H1 (cell line): Measurements from ENCODE around the gene PGLYRP1. TPM values are rescaled to one million over a fixed set of nuclear protein-coding genes. Genes with fewer than 3 reads are reported as not detected.

Experiments used
- CTCF ChIA-PET: fragments of 300-600 bp; sonication (Branson Sonifier 250); formaldehyde crosslinking; loops from one replicate; lab custom pipeline; 2021; ENCODE audit not compliant: partially characterized antibody; lab: Charles Lee
- POLR2A ChIA-PET: fragments of 300-600 bp; sonication (Branson Sonifier 250); formaldehyde crosslinking; loops from one replicate; lab custom pipeline; 2021; ENCODE audit warnings: inconsistent platforms; ENCODE audit not compliant: partially characterized antibody; lab: Charles Lee
- DNase-seq, 2 experiments: peaks; one replicate each; pipeline versions ENCODE4 v3.0.0 to v3.0.0-alpha.2; 2010 to 2022; ENCODE audit warnings: low spot score in 2 of 2, low read depth in 1 of 2, mixed read lengths in 1 of 2
- FAIRE-seq: peaks from 2 replicates; lab custom pipeline; 2011; peaks lifted over from hg19 to GRCh38; lab: Jason Lieb, UNC
- H2AFZ ChIP-seq: 2 replicates; pipeline ENCODE4 v1.8.1; 2012; ENCODE audit warnings: low read length, inconsistent platforms
- H2AK5ac ChIP-seq: 2 replicates; pipeline ENCODE4 v1.6.1; 2013; ENCODE audit warnings: low read depth, low read length
- H2BK120ac ChIP-seq: replicated peaks from 2 replicates; pipeline ENCODE3; 2013; ENCODE audit warnings: low read depth, low read length, inconsistent platforms
- H2BK12ac ChIP-seq: 2 replicates; pipeline ENCODE4 v1.6.1; 2013; ENCODE audit warnings: low read depth, low read length
- H2BK15ac ChIP-seq: 2 replicates; pipeline ENCODE4 v1.6.1; 2013; ENCODE audit warnings: low read length
- H2BK20ac ChIP-seq: 2 replicates; pipeline ENCODE4 v1.6.1; 2013; ENCODE audit warnings: low read length
- H2BK5ac ChIP-seq: 2 replicates; pipeline ENCODE4 v1.6.1; 2013; ENCODE audit warnings: low read depth, low read length
- H3K14ac ChIP-seq: 2 replicates; pipeline ENCODE4 v1.6.1; 2013; ENCODE audit warnings: inconsistent platforms; ENCODE audit not compliant: insufficient read length
- H3K18ac ChIP-seq: 2 replicates; pipeline ENCODE4 v1.6.1; 2013; ENCODE audit warnings: low read length; ENCODE audit errors: extremely low read depth
- H3K23ac ChIP-seq: 2 replicates; pipeline ENCODE4 v1.6.1; 2013; ENCODE audit warnings: inconsistent platforms; ENCODE audit not compliant: insufficient read length
- H3K23me2 ChIP-seq: 2 replicates; pipeline ENCODE4 v1.6.1; 2013; ENCODE audit warnings: low read depth, low read length
- H3K27ac ChIP-seq: 2 replicates; pipeline ENCODE4 v1.6.1; 2011; ENCODE audit warnings: low read depth, low read length, inconsistent platforms
- H3K27me3 ChIP-seq, 4 experiments: replicated peaks in 1 of 4; 1 replicate in 1 of 4; 2 replicates in 3 of 4; pipeline versions ENCODE4 v1.6.1 to v1.8.1; 2011 to 2013; ENCODE audit warnings: low read length in 3 of 4, mild to moderate bottlenecking in 3 of 4, inconsistent platforms in 2 of 4, mixed read lengths in 2 of 4, moderate library complexity in 1 of 4; ENCODE audit not compliant: control insufficient read depth in 3 of 4, insufficient read depth in 3 of 4; ENCODE audit errors: extremely low read depth in 1 of 4
- H3K36me3 ChIP-seq, 4 experiments: 2 replicates each; pipeline versions ENCODE4 v1.6.1 to v1.8.1; 2011 to 2013; ENCODE audit warnings: mild to moderate bottlenecking in 4 of 4, low read length in 3 of 4, moderate library complexity in 2 of 4, control low read depth in 1 of 4, inconsistent platforms in 1 of 4; ENCODE audit not compliant: insufficient read depth in 4 of 4, control insufficient read depth in 2 of 4
- H3K4ac ChIP-seq: replicated peaks from 2 replicates; pipeline ENCODE3; 2013; ENCODE audit warnings: low read length, low read depth, mixed read lengths, inconsistent platforms; ENCODE audit not compliant: insufficient read length
- H3K4me1 ChIP-seq, 4 experiments: replicated peaks in 1 of 4; 1 replicate in 1 of 4; 2 replicates in 3 of 4; pipeline versions ENCODE4 v1.6.1 to v1.8.1; 2011 to 2013; ENCODE audit warnings: low read length in 3 of 4, inconsistent platforms in 2 of 4, mixed read lengths in 1 of 4; ENCODE audit not compliant: insufficient read depth in 4 of 4, control insufficient read depth in 3 of 4
- H3K4me2 ChIP-seq, 2 experiments: 2 replicates each; pipeline versions ENCODE4 v1.6.1 to v1.8.1; 2011 to 2013; ENCODE audit warnings: low read depth in 2 of 2, low read length in 2 of 2, control low read depth in 1 of 2, inconsistent platforms in 1 of 2, mild to moderate bottlenecking in 1 of 2; ENCODE audit not compliant: insufficient read depth in 1 of 2
- H3K4me3 ChIP-seq, 4 experiments: fragments of 200-600, 300-600 bp in 1 of 4; sonication (generic), shearing (Covaris generic), sonication (Bioruptor Twin) in 1 of 4; 2 replicates each; pipeline versions ENCODE4 v1.5.1 to v1.8.1; 2011 to 2016; ENCODE audit warnings: low read length in 4 of 4, low read depth in 3 of 4, control low read depth in 2 of 4, inconsistent platforms in 2 of 4, mild to moderate bottlenecking in 2 of 4, mixed read lengths in 1 of 4, moderate library complexity in 1 of 4; ENCODE audit not compliant: insufficient read depth in 2 of 4; ENCODE audit errors: extremely low read depth in 1 of 4
- H3K56ac ChIP-seq: replicated peaks from 2 replicates; pipeline ENCODE3; 2013; ENCODE audit warnings: low read depth, mild to moderate bottlenecking, mixed read lengths, low read length, inconsistent platforms; ENCODE audit not compliant: insufficient read length
- H3K79me1 ChIP-seq: 2 replicates; pipeline ENCODE4 v1.6.1; 2013; ENCODE audit warnings: low read depth, low read length, control low read depth
- H3K79me2 ChIP-seq, 2 experiments: 2 replicates each; pipeline versions ENCODE4 v1.6.1 to v1.8.1; 2012 to 2013; ENCODE audit warnings: low read length in 2 of 2, mild to moderate bottlenecking in 2 of 2, inconsistent platforms in 1 of 2; ENCODE audit not compliant: insufficient read depth in 2 of 2, control insufficient read depth in 1 of 2
- H3K9ac ChIP-seq, 4 experiments: replicated peaks in 1 of 4; 1 replicate in 1 of 4; 2 replicates in 3 of 4; pipeline versions ENCODE4 v1.6.1 to v1.8.1; 2011 to 2013; ENCODE audit warnings: low read depth in 3 of 4, low read length in 3 of 4, control low read depth in 2 of 4, mild to moderate bottlenecking in 2 of 4, moderate library complexity in 2 of 4, inconsistent platforms in 1 of 4; ENCODE audit errors: extremely low read depth in 1 of 4
- H3K9me3 ChIP-seq, 2 experiments: 2 replicates each; pipeline versions ENCODE4 v1.6.1 to v1.8.1; 2012 to 2013; ENCODE audit warnings: mild to moderate bottlenecking in 2 of 2, moderate library complexity in 2 of 2, control low read depth in 1 of 2, inconsistent platforms in 1 of 2, low read depth in 1 of 2, low read length in 1 of 2, mixed read lengths in 1 of 2; ENCODE audit not compliant: insufficient read depth in 2 of 2
- H4K20me1 ChIP-seq, 2 experiments: replicated peaks in 1 of 2; 2 replicates each; pipeline versions ENCODE3 to v1.8.1; 2011 to 2013; ENCODE audit warnings: inconsistent platforms in 2 of 2, low read length in 2 of 2, mild to moderate bottlenecking in 1 of 2; ENCODE audit not compliant: insufficient read depth in 2 of 2, control insufficient read depth in 1 of 2
- H4K5ac ChIP-seq: 2 replicates; pipeline ENCODE4 v1.6.1; 2013; ENCODE audit warnings: low read length, low read depth, mixed read lengths, inconsistent platforms; ENCODE audit not compliant: insufficient read length
- H4K8ac ChIP-seq: 2 replicates; pipeline ENCODE4 v1.8.0; 2013; ENCODE audit warnings: mild to moderate bottlenecking, moderate library complexity, low read length, inconsistent platforms; ENCODE audit not compliant: insufficient read depth; ENCODE audit errors: extremely low read depth
- H4K91ac ChIP-seq: replicated peaks from 2 replicates; pipeline ENCODE3; 2013; ENCODE audit warnings: low read length, mixed read lengths, inconsistent platforms; ENCODE audit not compliant: insufficient read length
- CHD2 ChIP-seq: IDR thresholded peaks from 2 replicates; pipeline ENCODE4 v1.6.1; 2012; ENCODE audit warnings: low read length, improper control_type of control experiment
- CREB1 ChIP-seq: IDR thresholded peaks from 2 replicates; pipeline ENCODE4 v1.6.1; 2012; ENCODE audit warnings: inconsistent platforms
- JUN ChIP-seq: IDR thresholded peaks from 2 replicates; pipeline ENCODE4 v1.6.1; 2011; ENCODE audit warnings: low read depth, mild to moderate bottlenecking, improper control_type of control experiment, low read length
- JUND ChIP-seq: IDR thresholded peaks from 2 replicates; pipeline ENCODE4 v1.6.1; 2011; ENCODE audit warnings: mild to moderate bottlenecking, improper control_type of control experiment, low read length
- KDM4A ChIP-seq: IDR thresholded peaks from one replicate; pipeline ENCODE4 v1.7.1; 2012; ENCODE audit warnings: low read depth, mild to moderate bottlenecking, moderate library complexity, low read length, inconsistent platforms; ENCODE audit not compliant: severe bottlenecking
- MAFK ChIP-seq: IDR thresholded peaks from 2 replicates; pipeline ENCODE4 v1.6.1; 2012; ENCODE audit warnings: low read depth, mild to moderate bottlenecking, improper control_type of control experiment, low read length
- TAF1 ChIP-seq: IDR thresholded peaks from 2 replicates; pipeline ENCODE4 v1.6.1; 2011; ENCODE audit warnings: mild to moderate bottlenecking, low read depth, low read length
- WGBS, 2 experiments: shearing (Covaris generic) in 1 of 2; methylation state at CpG; one replicate each; pipeline versions ENCODE4 v1.1.6 to v1.1.7; 2013 to 2015; ENCODE audit warnings: low lambda C conversion rate in 2 of 2, mixed read lengths in 2 of 2, inconsistent platforms in 1 of 2, low coverage in 1 of 2, missing lambda C conversion rate in 1 of 2; ENCODE audit not compliant: insufficient replicate concordance in 2 of 2, insufficient coverage in 1 of 2, insufficient read length in 1 of 2; ENCODE audit errors: extremely low coverage in 1 of 2, missing lambda C conversion rate in 1 of 2; 5-methylcytosine and 5-hydroxymethylcytosine counted together
- polyA plus RNA-seq, 7 experiments: library from polyadenylated mRNA; depleted of rRNA in 3 of 7; stranded (reverse) in 5 of 7; unstranded in 2 of 7; fragments of >200 nt in 5 of 7; fragments of 200-250 nt in 2 of 7; gene quantifications; 1 replicate in 5 of 7; 2 replicates in 1 of 7; 4 replicates in 1 of 7; pipeline versions ENCODE4 v1.2.1 to v1.2.3, GENCODE V29; 2011 to 2013; ENCODE audit warnings: missing spikeins in 2 of 7, mixed read lengths in 2 of 7
- total RNA-seq: library from RNA; stranded (reverse); fragmentation: NEBNext Ultra II Directional; extraction: Animal tissue kit (Norgen Biotek cat#: 25700); gene quantifications from 2 replicates; pipeline ENCODE4 v1.2.1, GENCODE V29; 2021
- TF ChIP-seq, protein P1 (sequence below): IDR thresholded peaks from 2 replicates; pipeline ENCODE4 v1.6.1; 2012; ENCODE audit warnings: low read length, inconsistent platforms
- TF ChIP-seq, protein P2 (sequence below): IDR thresholded peaks from 2 replicates; pipeline ENCODE4 v1.6.1; 2012; ENCODE audit warnings: inconsistent platforms

The PGLYRP1 gene
- total and polyA plus RNA-seq, 2 of the 8 experiments (the other 6 are each of a cell fraction or from before 2014, with no cell fraction given): not detected

DNA sequence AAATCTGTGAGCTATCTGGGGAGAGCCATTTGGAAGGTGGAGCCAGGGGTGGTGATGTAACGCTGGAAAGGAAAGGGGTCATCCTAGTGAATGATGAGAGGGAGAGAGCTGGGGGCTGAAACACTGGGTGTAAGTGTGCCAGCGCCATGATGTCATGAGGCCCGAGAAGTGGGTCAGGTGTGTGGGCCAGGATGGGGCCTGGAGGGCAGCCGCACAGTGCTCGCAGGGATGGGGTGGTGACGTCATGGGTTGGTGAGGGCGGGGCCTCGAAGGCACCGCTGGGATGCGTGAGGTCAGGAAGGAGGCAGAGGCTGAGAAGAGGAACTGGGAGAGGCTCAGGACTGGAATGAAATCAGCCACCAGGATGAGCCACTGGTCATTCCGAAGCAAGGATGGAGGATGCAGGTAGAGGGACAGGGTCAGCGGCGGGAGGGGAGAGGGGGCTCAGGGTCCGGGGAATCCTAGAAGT, 23.2 kb downstream of the PGLYRP1 start:
- Histone ChIP-seq H4K8ac (no peak overlapping the region; the same call in 1 of the 2 replicates), H2BK120ac (no peak overlapping the region), H2AFZ (0 out of 2 replicates have a peak overlapping the region, but pooled peaks have one; percentile 52), H4K91ac (peak overlapping the region; percentile 48)
- DNase-seq: peak in 1 of 2 experiments; percentile 86
- TF ChIP-seq, protein P1, sequence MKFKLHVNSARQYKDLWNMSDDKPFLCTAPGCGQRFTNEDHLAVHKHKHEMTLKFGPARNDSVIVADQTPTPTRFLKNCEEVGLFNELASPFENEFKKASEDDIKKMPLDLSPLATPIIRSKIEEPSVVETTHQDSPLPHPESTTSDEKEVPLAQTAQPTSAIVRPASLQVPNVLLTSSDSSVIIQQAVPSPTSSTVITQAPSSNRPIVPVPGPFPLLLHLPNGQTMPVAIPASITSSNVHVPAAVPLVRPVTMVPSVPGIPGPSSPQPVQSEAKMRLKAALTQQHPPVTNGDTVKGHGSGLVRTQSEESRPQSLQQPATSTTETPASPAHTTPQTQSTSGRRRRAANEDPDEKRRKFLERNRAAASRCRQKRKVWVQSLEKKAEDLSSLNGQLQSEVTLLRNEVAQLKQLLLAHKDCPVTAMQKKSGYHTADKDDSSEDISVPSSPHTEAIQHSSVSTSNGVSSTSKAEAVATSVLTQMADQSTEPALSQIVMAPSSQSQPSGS: peak; percentile 88
- TF ChIP-seq, protein P2, sequence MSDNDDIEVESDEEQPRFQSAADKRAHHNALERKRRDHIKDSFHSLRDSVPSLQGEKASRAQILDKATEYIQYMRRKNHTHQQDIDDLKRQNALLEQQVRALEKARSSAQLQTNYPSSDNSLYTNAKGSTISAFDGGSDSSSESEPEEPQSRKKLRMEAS: peak; percentile 39; the same call in 1 of the 2 replicates
- TF ChIP-seq TAF1 (peak; percentile 37; the same call in 1 of the 2 replicates), KDM4A (peak; percentile 10), JUN (peak; percentile 57; the same call in 1 of the 2 replicates), CHD2 (no peak), JUND (peak; percentile 98), MAFK (no peak), CREB1 (peak; percentile 94)
- TF ChIP-seq, all 59 proteins: peak for 7
- Histone ChIP-seq H3K23ac (no peak overlapping the region), H2BK20ac (no peak overlapping the region), H3K23me2 (peaks cover 14% of the 10 kb centered on the region), H3K4ac (no peak overlapping the region), H3K36me3 (0 out of 8 replicates have a peak, but pooled peaks cover 0 to 8% (median 0%) of the 10 kb centered on the region in 4 experiments), H2AK5ac (no peak overlapping the region), H3K27ac (no peak overlapping the region), H3K79me1 (peaks cover 7% of the 10 kb centered on the region; the same call in 1 of the 2 replicates), H3K79me2 (peaks cover 0 to 9% of the 10 kb centered on the region in 2 experiments; a peak in 2 of 4 replicates), H3K9me3 (no peaks in the 10 kb centered on the region), H2BK15ac (no peak overlapping the region), H3K4me3 (peak overlapping the region; percentile 47 to 85 (median 61); a peak in 7 of 8 replicates), H3K4me1 (peaks cover 3 to 10% (median 4%) of the 10 kb centered on the region in 4 experiments; a peak in 6 of 7 replicates), H2BK5ac (0 out of 2 replicates have a peak overlapping the region, but pooled peaks have one; percentile 37), H3K4me2 (peak overlapping the region; percentile 97 to 98), H4K5ac (no peak overlapping the region), H3K27me3 (no peaks in the 10 kb centered on the region), H4K20me1 (peaks cover 2 to 3% of the 10 kb centered on the region in 2 experiments), H3K18ac (no peak overlapping the region), H3K9ac (peak overlapping the region in 1 of 4 experiments; percentile 61; a peak in 1 of 7 replicates), H3K56ac (no peak overlapping the region), H3K14ac (no peak overlapping the region), H2BK12ac (peak overlapping the region; percentile 50; the same call in 1 of the 2 replicates)
- WGBS, 2 experiments: 6% methylated on average over 14 of the region's 14 CpGs; no CpG with 5 or more reads in 1 of the 2 experiments
- CTCF ChIA-PET: interaction anchor here (1.1 to 2.0 kb wide), 2 partner anchors 10 to 86 kb away, joined by 3 to 9 read pairs; no protein-coding TSS in a partner anchor
- POLR2A ChIA-PET: interaction anchor here (1.3 to 1.5 kb wide), 3 partner anchors 12 to 114 kb away, joined by 3 read pairs; partner anchors contain the start of gene IRF2BP1
- FAIRE-seq: no peak
